NCI-H2107 treated with DMSO at 0.1 percent for 48 hours (cell line): Measurements from ENCODE around the gene CNIH2.
A peak's percentile ranks its signal among the peaks of the same experiment; 100 is the strongest.
"Not testable (repeated sequence)": the region's sequence is repeated elsewhere in the genome, so short reads cannot be mapped to it uniquely, and the experiment has no call there.

Source experiments
- DNase-seq: peaks from one replicate; lab custom pipeline; 2025; ENCODE audit not compliant: unreplicated experiment; lab: John Stamatoyannopoulos, UW

CNIH2 gene

DNA sequence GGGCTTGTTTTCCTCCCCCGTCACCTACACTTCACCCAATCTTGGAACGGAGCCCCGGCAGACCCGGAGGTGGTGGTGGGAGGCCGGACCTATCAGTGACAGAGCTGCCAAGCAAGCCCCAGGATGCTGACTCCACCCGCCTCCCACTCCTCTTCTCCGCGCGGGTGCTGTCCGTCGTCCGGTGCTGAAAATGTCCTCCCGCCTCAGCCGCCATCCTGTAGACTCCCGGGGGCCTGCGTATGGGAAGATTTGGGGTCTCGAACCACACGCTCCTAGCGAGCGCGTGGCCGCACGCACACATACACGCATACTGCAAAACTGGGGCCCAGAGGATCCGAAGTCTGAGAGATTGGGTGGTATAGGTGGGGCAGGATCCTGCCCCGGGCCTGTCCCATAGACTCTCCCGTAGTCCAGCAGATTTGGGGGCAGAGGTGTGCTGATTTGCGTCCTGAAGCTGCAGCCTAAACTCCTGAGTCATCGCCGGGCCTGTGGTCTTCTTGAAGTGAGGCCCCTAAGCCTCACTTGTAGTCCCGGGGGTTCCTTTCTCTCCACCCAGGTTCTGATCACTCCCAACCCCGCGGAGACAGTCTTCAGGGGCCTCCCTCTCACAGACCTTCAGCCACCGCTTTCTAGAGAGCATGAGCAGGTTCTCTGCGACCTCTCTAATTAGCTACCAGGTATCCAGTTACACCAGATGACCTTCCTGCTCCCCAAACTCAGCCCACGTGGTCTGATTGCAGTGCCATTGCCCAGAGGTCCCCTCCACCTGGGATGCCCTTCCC is 11.8 kb downstream of the CNIH2 start:
- DNase-seq: peak; percentile 58

- DNase-seq: no peak
These were observed 12.3 kb downstream of the CNIH2 start for GRCh38 chr11:66290330-66290621.

- no peak for DNase-seq
These were observed 13.3 kb downstream of the CNIH2 start for GRCh38 chr11:66291303-66291705.

- DNase-seq: no peak
These were observed 13.9 kb downstream of the CNIH2 start, which contains the start of gene TMEM151A for GRCh38 chr11:66291706-66292542. Gene TMEM151A, plus strand, starts transcription at chr11:66291894. Its CDS starts 120 bp downstream, at chr11:66292014.

DNA sequence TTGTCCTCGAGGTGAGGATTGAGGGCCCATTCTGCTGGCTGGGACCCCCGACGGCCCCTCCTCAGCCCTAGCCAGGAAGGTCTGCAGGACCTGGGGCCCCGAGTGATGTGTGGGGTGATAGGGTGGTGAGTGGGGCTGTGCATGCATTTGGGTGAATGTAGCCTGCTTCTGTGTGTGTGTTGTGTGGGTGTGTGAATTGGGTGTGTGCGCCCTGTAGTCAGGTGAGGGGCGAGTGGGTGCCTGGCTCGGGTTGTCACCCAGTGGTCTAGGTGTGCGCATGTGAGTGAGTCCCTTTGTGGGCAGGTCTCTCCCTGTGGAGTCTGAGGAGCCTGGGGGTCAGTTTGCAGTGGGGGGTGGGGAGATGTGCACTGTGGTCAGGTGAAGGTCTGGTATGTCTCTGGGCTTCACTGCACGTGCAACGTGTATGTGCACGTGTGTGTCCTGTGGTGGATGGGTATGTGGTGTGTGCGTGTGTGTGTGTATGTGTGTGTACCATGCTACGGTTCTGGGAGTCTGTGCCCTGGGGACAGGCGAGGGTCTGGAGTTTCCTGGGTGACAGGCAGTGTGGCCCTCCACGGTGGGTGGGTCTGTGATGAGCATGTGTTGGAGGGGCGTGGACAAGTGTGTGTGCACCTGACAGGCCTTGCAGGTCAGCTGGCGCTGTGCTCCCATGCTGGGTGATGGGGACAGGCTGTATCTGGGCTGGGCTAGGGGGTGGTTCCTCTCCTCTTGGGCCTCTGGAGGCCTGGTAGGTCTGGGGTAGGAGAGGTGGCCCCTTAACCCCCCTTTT is 14.8 kb downstream of the CNIH2 start:
- no peak for DNase-seq

DNA sequence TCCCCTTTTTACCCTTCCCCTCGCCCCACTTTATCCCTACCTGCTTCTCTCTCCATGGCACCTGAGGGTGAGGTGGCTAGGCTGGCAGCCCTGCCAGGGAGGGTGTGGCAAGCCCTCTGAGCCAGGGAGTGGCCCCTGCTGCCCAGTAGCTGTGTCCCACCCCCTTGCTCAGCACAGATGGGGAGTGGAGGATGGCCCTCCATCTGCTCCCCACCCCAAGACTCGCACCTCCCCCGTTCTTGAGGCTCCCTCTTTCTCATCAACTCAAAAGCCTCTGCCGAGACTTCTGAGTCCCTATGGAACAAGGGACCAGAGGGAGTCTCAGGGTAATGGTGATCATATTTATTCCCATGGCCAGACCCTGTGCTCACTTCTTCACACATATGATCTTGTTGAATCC is 15.4 kb downstream of the CNIH2 start:
- no peak for DNase-seq

GRCh38 chr11:66293777-66294625 is 16.0 kb downstream of the CNIH2 start:
- no peak for DNase-seq

GRCh38 chr11:66294626-66295620 is 16.9 kb downstream of the CNIH2 start:
- no peak for DNase-seq

DNA sequence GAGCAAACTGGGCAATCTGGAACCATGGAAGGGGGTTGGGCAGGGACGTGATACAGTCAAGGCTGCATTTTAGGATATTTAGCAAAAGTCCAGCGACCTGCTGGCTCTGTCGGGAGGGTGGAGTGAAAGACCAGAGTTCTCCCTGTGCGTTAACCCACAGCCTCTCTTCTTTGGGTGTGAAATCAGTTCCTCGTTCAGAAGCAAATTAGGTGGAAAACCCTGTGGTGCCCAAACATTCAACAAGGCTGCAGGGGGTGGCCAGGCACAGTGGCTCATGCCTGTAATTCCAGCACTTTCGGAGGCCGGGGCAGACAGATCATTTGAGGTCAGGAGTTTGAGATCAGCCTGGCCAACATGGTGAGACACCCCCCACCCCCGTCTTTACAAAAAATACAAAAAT is 19.6 kb downstream of the CNIH2 start:
- no peak for DNase-seq

GRCh38 chr11:66299186-66299585 is 21.2 kb downstream of the CNIH2 start:
- DNase-seq: no peak

GRCh38 chr11:66302656-66303055 is 24.7 kb downstream of the CNIH2 start:
- no peak for DNase-seq

DNA sequence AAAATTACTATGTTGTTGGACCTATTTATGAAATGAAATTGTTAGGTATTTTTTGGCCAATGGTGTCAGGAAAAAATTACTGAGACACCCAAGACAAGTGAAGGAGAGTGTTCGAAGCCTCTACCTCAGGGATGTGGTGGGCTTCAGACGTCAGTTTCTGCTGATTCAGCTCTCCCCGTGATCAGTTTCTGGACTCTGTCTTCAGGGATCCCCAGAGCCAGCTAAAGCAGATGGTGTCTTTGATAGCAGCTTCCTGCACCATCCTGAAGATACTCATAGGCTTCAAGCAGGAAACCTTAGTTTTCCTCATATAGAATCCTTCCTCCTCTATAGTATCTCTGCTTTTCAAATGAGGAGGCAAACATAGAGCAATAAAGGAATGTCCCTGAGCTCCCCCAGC is 31.5 kb downstream of the CNIH2 start:
- no peak for DNase-seq

GRCh38 chr11:66310324-66310723 is 32.3 kb downstream of the CNIH2 start:
- DNase-seq: no peak

DNA sequence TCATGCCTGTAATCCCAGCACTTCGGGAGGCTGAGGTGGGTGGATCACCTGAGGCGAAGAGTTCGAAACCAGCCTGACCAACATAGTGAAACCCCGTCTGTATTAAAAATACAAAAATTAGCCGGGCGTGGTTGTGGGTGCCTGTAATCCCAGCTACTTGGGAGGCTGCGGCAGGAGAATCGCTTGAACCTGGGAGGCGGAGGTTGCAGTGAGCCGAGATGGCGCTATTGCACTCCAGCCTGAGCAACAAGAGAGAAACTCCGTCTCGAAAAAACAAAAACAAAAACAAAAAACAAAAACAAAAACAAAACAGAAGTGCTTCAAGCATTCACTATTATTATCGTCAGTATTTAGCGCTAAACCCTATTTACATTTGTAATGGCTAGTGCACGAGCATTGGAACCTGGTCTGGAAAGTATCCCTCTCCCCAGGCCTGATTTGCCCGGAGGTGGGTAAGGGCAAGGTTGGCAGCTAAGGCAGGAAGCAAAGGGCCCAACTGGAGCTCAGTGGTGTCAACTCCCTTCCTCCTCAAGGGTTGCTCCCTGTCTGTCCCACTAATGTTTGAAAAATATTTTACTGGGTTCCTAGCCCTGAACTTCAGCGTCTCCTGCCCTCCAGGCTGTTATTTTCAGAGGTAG is 32.9 kb downstream of the CNIH2 start:
- not testable (repeated sequence) for DNase-seq

DNA sequence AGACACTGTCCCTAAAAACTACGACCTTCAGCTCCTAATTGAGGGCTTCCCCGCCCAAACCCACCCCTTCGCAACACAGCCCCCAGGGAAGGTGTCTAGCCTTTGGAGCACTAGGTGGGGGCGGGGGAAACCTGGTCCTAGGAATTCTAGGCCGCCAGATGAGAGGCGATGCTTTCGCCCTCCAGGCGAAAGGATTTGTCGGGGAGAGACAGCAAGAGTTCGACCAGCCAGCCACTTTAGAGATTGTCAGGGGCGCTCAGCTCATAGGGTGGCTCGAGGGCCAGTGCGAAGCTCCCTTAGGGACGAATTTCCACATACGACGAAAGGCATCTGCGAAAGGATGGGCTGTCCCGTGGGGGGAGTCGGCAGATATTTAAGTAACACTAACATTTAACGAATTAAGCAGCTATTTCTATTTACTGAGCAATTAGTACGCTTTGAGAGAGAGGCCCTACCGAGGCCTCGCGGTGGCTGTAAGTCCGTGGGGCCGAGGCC is 33.5 kb downstream of the CNIH2 start:
- no peak for DNase-seq

GRCh38 chr11:66311965-66312548 is 34.1 kb downstream of the CNIH2 start:
- DNase-seq: peak; percentile 83

DNA sequence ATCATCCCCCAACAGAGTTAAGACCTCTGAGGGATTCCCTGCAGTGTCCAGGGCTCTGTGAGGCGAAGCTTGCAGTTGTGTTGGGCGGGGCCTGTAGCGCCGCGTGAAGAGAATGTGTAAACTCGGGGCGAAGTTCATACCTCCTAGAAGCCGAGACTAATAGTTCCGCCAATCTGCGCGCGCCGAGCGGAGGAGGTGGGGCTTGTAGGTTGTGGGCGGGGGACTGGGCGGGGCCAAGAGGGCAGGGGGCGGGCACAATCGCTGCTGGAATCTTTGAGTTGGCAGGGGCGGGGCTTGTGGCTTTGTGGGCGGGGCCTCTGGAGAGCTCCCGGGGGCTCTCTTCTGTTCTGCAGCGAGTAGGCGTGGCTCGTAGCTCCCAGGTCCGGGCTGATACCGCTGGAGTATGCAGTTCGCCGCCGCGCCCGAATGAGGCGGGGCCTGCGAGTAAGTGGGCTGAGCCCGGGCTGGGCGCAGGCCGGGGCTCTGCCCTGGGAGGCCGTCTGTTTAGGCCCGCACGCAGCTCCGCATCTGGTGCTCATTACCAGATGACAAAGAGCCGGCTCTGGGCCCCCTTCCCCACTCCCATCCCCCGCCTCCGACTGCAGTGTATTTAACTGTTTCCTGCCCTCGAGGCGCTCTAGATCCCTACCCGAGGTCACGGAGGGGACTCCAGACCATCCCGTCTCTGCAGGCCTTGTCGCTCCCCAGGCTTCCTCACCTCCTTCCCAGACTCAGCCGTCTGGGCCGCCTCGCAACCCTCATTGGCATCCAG is 34.8 kb downstream of the CNIH2 start:
- DNase-seq: peak; percentile 83
